ENCODE data around the gene FAM184B. TPM values are rescaled to one million over a fixed set of nuclear protein-coding genes. Genes with fewer than 3 reads are reported as not detected.

FAM184B gene
- total and polyA plus RNA-seq, 2 experiments from 2014 or later = not detected

GRCh38 chr4:17633600-17633999 lies 147.8 kb downstream of the FAM184B start:
- Histone ChIP-seq H4K20me1 (ENCODE audit: insufficient read depth, poor library complexity, severe bottlenecking) (no peaks in the 10 kb centered on the region), H3K79me2 (no peaks in the 10 kb centered on the region), H3K4me3 (no peak overlapping the region), H3K9me3 (ENCODE audit: low read depth) (no peaks in the 10 kb centered on the region), H3K36me3 (replicated peaks; ENCODE audit: insufficient read depth, low read depth) (no peaks in the 10 kb centered on the region), H3K27me3 (no peaks in the 10 kb centered on the region), H3K9me2 (replicated peaks; ENCODE audit: insufficient read depth) (no peaks in the 10 kb centered on the region), H2AFZ (no peak overlapping the region), H3K4me1 (ENCODE audit: insufficient read depth) (no peaks in the 10 kb centered on the region), H3K27ac (no peak overlapping the region), H3K4me2 (no peak overlapping the region)
- DNase-seq (ENCODE audit: low spot score) = no peak
- 98% methylated on average over 9 of the region's 9 CpGs for WGBS (ENCODE audit: low lambda C conversion rate, missing lambda C conversion rate)
- no peak for TF ChIP-seq EZH2phosphoT487 (IDR thresholded peaks at IDR 0.05; ENCODE audit: low read depth, severe bottlenecking, unreplicated experiment)
- TF ChIP-seq EZH2 (IDR thresholded peaks at IDR 0.05; ENCODE audit: borderline replicate concordance) = no peak
- TF ChIP-seq CTCF (IDR thresholded peaks at IDR 0.05; ENCODE audit: poor library complexity) = no peak

- no peaks in the 10 kb centered on the region for H3K9me3 ChIP-seq (ENCODE audit: low read depth)
- no peaks in the 10 kb centered on the region for H3K9me2 ChIP-seq (replicated peaks; ENCODE audit: insufficient read depth)
- no peak overlapping the region for H2AFZ ChIP-seq
- no peaks in the 10 kb centered on the region for H3K4me1 ChIP-seq (ENCODE audit: insufficient read depth)
- H3K4me3 ChIP-seq = no peak overlapping the region
- H3K27me3 ChIP-seq = no peaks in the 10 kb centered on the region
- TF ChIP-seq EZH2phosphoT487 (IDR thresholded peaks at IDR 0.05; ENCODE audit: low read depth, severe bottlenecking, unreplicated experiment) (no peak), EZH2 (IDR thresholded peaks at IDR 0.05; ENCODE audit: borderline replicate concordance) (no peak), CTCF (IDR thresholded peaks at IDR 0.05; ENCODE audit: poor library complexity) (no peak)
- 96% methylated on average over 4 of the region's 4 CpGs for whole genome bisulfite sequencing (ENCODE audit: low lambda C conversion rate, missing lambda C conversion rate)
- no peak overlapping the region for H3K27ac ChIP-seq
- H3K79me2 ChIP-seq = peaks cover 3% of the 10 kb centered on the region
- H3K36me3 ChIP-seq (replicated peaks; ENCODE audit: insufficient read depth, low read depth) = no peaks in the 10 kb centered on the region
- H4K20me1 ChIP-seq (ENCODE audit: insufficient read depth, poor library complexity, severe bottlenecking) = no peaks in the 10 kb centered on the region
- H3K4me2 ChIP-seq = no peak overlapping the region
- DNase-seq (ENCODE audit: low spot score) = no peak
Observed at GRCh38 chr4:17630228-17630627, 151.2 kb downstream of the FAM184B start.

GRCh38 chr4:17624821-17625220 lies 156.6 kb downstream of the FAM184B start:
- H3K36me3 ChIP-seq (replicated peaks; ENCODE audit: insufficient read depth, low read depth) = no peaks in the 10 kb centered on the region
- no peak for DNase-seq (ENCODE audit: low spot score)
- H3K4me1 ChIP-seq (ENCODE audit: insufficient read depth) = no peaks in the 10 kb centered on the region
- no peak overlapping the region for H3K4me2 ChIP-seq
- H3K4me3 ChIP-seq = no peak overlapping the region
- H4K20me1 ChIP-seq (ENCODE audit: insufficient read depth, poor library complexity, severe bottlenecking) = peaks cover under 1% of the 10 kb centered on the region
- H3K9me2 ChIP-seq (replicated peaks; ENCODE audit: insufficient read depth) = no peaks in the 10 kb centered on the region
- no peak overlapping the region for H3K27ac ChIP-seq
- H3K9me3 ChIP-seq (ENCODE audit: low read depth) = no peaks in the 10 kb centered on the region
- 93% methylated on average over 2 of the region's 2 CpGs for WGBS (ENCODE audit: low lambda C conversion rate, missing lambda C conversion rate)
- H2AFZ ChIP-seq = no peak overlapping the region
- TF ChIP-seq EZH2phosphoT487 (IDR thresholded peaks at IDR 0.05; ENCODE audit: low read depth, severe bottlenecking, unreplicated experiment) (no peak), EZH2 (IDR thresholded peaks at IDR 0.05; ENCODE audit: borderline replicate concordance) (no peak), CTCF (IDR thresholded peaks at IDR 0.05; ENCODE audit: poor library complexity) (no peak)
- peaks cover 28% of the 10 kb centered on the region for H3K79me2 ChIP-seq
- no peaks in the 10 kb centered on the region for H3K27me3 ChIP-seq
